ENCODE measurements around the gene YDJC. TPM values are rescaled to one million over a fixed set of nuclear protein-coding genes. Genes with fewer than 3 reads are reported as not detected.
"Not testable (repeated sequence)": the region's sequence is repeated elsewhere in the genome, so short reads cannot be mapped to it uniquely, and the experiment has no call there.

Gene YDJC
- total RNA-seq, 1 donor from 2014 or later: 15.7 TPM

DNA sequence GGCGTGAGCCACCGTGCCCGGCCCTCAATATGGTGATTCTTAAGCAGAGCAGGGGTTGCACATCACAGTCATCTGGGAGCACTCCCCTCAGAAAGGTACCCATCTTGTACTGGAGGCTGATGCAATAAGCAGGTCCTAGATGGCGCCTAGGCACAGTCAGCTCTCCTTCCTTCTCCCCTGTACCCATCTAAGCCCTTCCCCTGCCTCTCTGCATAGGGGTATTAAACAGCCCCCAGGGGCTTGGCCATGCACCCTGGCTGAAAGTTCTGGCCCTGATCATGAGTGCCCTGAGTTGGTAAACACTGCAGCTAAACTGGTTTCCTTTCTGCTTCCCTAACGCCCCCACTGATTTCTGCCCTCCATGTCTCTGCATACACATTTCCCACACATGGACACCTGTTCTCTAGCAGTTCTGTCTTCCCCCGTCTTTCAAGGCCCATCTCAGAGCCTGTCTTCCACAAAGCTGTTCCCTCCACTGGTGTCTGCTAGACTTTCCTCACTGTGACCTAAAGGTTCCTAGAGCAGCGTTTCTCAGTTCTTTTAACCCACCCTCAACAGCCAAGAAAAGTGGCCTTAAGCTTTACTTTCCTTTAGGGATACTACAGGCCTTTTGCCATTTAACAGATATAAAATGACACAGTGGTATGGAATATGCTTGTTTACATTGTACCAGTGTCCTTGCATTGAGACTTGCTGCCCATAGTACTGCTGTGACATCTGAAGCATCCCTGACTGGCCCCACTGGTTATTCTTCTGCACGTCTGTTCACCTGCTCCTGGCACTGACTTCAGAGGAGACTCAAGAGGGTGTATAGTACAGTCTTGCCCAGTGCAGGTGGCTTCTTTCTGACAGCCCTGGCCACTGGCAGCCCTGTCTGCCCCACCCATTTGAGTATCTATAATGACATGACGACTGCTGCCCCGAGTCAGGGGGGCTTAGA, 46.8 kb downstream of the YDJC start:
- H3K27ac Mint-ChIP-seq (ENCODE audit: unreplicated experiment): no peak overlapping the region
- H3K36me3 Mint-ChIP-seq (ENCODE audit: unreplicated experiment): peaks cover 2% of the 10 kb centered on the region
- H3K4me1 Mint-ChIP-seq (ENCODE audit: unreplicated experiment): peaks cover 14% of the 10 kb centered on the region
- H3K4me3 Mint-ChIP-seq (ENCODE audit: unreplicated experiment): no peak overlapping the region
- no peaks in the 10 kb centered on the region for H3K27me3 Mint-ChIP-seq (ENCODE audit: unreplicated experiment)
- TF ChIP-seq, protein P1, sequence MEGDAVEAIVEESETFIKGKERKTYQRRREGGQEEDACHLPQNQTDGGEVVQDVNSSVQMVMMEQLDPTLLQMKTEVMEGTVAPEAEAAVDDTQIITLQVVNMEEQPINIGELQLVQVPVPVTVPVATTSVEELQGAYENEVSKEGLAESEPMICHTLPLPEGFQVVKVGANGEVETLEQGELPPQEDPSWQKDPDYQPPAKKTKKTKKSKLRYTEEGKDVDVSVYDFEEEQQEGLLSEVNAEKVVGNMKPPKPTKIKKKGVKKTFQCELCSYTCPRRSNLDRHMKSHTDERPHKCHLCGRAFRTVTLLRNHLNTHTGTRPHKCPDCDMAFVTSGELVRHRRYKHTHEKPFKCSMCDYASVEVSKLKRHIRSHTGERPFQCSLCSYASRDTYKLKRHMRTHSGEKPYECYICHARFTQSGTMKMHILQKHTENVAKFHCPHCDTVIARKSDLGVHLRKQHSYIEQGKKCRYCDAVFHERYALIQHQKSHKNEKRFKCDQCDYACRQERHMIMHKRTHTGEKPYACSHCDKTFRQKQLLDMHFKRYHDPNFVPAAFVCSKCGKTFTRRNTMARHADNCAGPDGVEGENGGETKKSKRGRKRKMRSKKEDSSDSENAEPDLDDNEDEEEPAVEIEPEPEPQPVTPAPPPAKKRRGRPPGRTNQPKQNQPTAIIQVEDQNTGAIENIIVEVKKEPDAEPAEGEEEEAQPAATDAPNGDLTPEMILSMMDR (IDR thresholded peaks at IDR 0.05): no peak
- no peak for DNase-seq (ENCODE audit: extremely low spot score, unreplicated experiment)
- no peaks in the 10 kb centered on the region for H3K9me3 Mint-ChIP-seq (ENCODE audit: unreplicated experiment)

DNA sequence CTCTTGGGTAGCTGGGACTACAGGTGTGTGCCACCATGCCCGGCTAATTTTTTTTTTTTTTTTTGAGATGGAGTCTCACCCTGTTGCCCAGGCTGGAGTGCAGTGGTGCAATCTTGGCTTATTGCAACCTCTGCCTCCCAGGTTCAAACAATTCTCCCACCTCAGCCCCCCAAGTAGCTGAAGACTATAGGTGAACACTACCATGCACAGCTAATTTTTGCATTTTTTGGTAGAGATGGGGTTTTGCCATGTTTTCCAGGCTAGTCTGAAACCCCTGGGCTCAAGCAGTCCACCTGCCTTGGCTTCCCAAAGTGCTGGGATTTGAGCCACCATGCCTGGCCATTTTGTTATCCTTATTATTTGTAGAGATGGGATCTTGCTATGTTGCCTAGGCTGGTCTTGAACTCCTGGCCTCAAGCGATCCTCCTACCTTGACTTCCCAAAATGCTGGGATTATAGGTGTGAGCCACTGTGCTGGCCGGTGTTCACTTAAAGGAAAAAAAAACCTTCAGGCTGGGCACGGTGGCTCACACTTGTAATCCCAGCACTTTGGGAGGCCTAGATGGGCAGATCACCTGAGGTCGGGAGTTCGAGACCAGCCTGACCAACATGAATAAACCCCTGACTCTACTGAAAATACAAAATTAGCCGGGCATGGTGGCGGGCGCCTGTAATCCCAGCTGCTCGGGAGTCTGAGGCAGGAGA, 48.7 kb downstream of the YDJC start:
- not testable (repeated sequence) for H3K4me3 Mint-ChIP-seq (ENCODE audit: unreplicated experiment); H3K27ac Mint-ChIP-seq (ENCODE audit: unreplicated experiment); H3K36me3 Mint-ChIP-seq (ENCODE audit: unreplicated experiment); DNase-seq (ENCODE audit: extremely low spot score, unreplicated experiment); H3K27me3 Mint-ChIP-seq (ENCODE audit: unreplicated experiment); H3K9me3 Mint-ChIP-seq (ENCODE audit: unreplicated experiment)
- H3K4me1 Mint-ChIP-seq (ENCODE audit: unreplicated experiment): peaks cover 16% of the 10 kb centered on the region

DNA sequence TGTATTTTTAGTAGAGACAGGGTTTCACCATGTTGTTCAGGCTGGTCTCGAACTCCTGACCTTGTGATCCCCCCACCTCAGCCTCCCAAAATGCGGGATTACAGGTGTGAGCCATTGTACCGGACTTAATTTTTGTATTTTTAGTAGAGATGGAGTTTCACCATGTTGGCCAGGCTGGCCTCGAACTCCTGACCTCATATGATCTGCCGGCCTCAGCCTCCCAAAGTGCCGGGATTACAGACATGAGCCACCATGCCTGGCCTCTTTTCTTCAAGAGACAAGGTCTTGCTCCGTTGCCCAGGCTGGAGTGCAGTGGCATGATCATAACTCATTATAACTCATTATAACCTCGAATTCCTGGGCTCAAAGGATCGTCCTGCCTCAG, 49.2 kb downstream of the YDJC start:
- H3K27me3 Mint-ChIP-seq (ENCODE audit: unreplicated experiment); H3K36me3 Mint-ChIP-seq (ENCODE audit: unreplicated experiment); H3K4me3 Mint-ChIP-seq (ENCODE audit: unreplicated experiment); H3K9me3 Mint-ChIP-seq (ENCODE audit: unreplicated experiment); DNase-seq (ENCODE audit: extremely low spot score, unreplicated experiment): not testable (repeated sequence)
- H3K4me1 Mint-ChIP-seq (ENCODE audit: unreplicated experiment): peaks cover 19% of the 10 kb centered on the region
- H3K27ac Mint-ChIP-seq (ENCODE audit: unreplicated experiment): peak overlapping the region; percentile 10

DNA sequence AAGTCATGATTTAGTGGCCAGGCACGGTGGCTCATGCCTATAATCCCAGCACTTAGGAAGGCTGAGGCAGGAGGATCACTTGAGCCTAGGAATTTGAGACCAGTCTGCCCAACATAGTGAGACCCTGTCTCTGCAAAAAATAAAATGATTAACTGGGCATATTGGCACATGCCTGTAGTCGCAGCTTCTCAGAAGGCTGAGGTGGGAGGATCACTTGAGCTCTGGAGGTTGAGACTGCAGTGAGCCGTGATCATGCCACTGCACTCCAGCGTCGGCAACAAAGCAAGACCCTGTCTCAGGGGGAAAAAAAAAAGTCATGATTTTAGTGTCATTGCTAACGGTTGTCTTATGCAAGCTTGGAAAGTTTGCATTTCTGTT, 50.4 kb downstream of the YDJC start:
- Mint-ChIP-seq H3K27ac (ENCODE audit: unreplicated experiment) (no peak overlapping the region), H3K9me3 (ENCODE audit: unreplicated experiment) (no peaks in the 10 kb centered on the region), H3K4me1 (ENCODE audit: unreplicated experiment) (peaks cover 28% of the 10 kb centered on the region), H3K27me3 (ENCODE audit: unreplicated experiment) (no peaks in the 10 kb centered on the region), H3K36me3 (ENCODE audit: unreplicated experiment) (no peaks in the 10 kb centered on the region), H3K4me3 (ENCODE audit: unreplicated experiment) (no peak overlapping the region)
- TF ChIP-seq, protein P1 (IDR thresholded peaks at IDR 0.05): no peak
- DNase-seq (ENCODE audit: extremely low spot score, unreplicated experiment): no peak

Small RNA genes within 50 kb of the gene (microRNA-seq; reads per million reads assigned to microRNA genes)
- gene MIR130B (ENCODE audit: unreplicated experiment) (1,477 reads per million, percentile 81 among the genes with 10 or more reads in this experiment), gene MIR301B (ENCODE audit: unreplicated experiment) (89.9 reads per million, percentile 50 among the genes with 10 or more reads in this experiment)

Other genes with a start within 250 kb of the YDJC start
- gene RIMBP3B, start 246.3 kb downstream of the YDJC start, total RNA-seq: 0.47 and 0.59 TPM in 2 replicates
- 5.2 and 5.7 TPM in 2 replicates for gene HIC2, start 212.7 kb downstream of the YDJC start, total RNA-seq
- gene TMEM191C, start 162.6 kb downstream of the YDJC start, total RNA-seq: 1.2 and 2.1 TPM in 2 replicates
- gene RIMBP3C, start 78.6 kb downstream of the YDJC start, total RNA-seq: 0.68 TPM in 1 of 2 replicates, not detected in the other
- gene UBE2L3, start 62.3 kb downstream of the YDJC start, total RNA-seq: 57.1 and 57.9 TPM in 2 replicates
- gene CCDC116, start 2.7 kb upstream of the YDJC start, total RNA-seq: 0.59 and 0.78 TPM in 2 replicates
- 20.7 and 23.2 TPM in 2 replicates for gene SDF2L1, start 12.3 kb upstream of the YDJC start, total RNA-seq
- 44.5 and 49.5 TPM in 2 replicates for gene PPIL2, start 36.0 kb upstream of the YDJC start, total RNA-seq
- 14.7 and 15.1 TPM in 2 replicates for gene YPEL1, start 105.8 kb upstream of the YDJC start, total RNA-seq
- gene MAPK1, start 237.6 kb upstream of the YDJC start, total RNA-seq: 154 and 159 TPM in 2 replicates

Measured in osteocyte (in vitro differentiated cells).